HG02981 (cell line): ENCODE measurements around the gene TRIM15.
"Not testable (repeated sequence)": the region's sequence is repeated elsewhere in the genome, so short reads cannot be mapped to it uniquely, and the experiment has no call there.

Experiments
- ATAC-seq: cut with Tn5 transposase; IDR thresholded peaks from one replicate; pipeline ENCODE4 v1.9.1; 2021; ENCODE audit warnings: mild to moderate bottlenecking, moderate library complexity; ENCODE audit not compliant: unreplicated experiment

TRIM15 gene

DNA sequence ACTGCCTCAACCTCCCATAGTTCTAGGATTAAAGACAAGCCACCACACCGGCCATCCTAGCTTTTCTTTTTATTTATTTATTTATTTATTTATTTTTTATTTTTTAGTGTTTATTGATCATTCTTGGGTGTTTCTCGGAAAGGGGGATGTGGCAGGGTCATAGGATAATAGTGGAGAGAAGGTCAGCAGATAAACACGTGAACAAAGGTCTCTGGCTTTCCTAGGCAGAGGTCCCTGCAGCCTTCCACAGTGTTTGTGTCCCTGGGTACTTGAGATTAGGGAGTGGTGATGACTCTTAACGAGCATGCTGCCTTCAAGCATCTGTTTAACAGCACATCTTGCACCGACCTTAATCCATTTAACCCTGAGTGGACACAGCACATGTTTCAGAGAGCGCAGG, 58.0 kb downstream of the TRIM15 start:
- ATAC-seq, result not testable (repeated sequence)

DNA sequence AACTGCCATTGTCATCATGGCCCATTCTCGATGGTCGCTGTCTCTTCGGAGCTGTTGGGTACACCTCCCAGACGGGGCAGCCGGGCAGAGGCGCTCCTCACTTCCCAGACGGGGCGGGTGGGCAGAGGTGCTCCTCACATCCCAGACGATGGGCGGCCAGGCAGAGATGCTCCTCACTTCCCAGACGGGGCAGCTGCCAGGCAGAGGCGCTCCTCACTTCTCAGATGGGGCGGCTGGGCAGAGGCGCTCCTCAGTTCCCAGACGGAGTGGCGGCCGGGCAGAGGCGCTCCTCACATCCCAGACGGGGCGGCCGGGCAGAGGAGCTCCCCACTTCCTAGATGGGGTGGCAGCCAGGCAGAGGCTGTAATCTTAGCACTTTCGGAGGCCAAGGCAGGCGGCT, 58.6 kb downstream of the TRIM15 start:
- not testable (repeated sequence) for ATAC-seq
